GM21390 (cell line): Measurements from ENCODE around the gene SPCS2.
A peak's percentile ranks its signal among the peaks of the same experiment; 100 is the strongest.

Experiments used
- ATAC-seq: cut with Tn5 transposase; IDR thresholded peaks from one replicate; pipeline ENCODE4 v1.9.1; 2021; ENCODE audit not compliant: unreplicated experiment

SPCS2 gene

GRCh38 chr11:74948898-74949752 is at the start of gene SPCS2, which contains the start of gene XRRA1:
TSS of gene SPCS2 (plus strand) at chr11:74949266. CDS start at chr11:74949286, 20 bp downstream.
TSS of gene XRRA1 (minus strand) at chr11:74949091. CDS start at chr11:74940878, 8,213 bp downstream.
- ATAC-seq: peak; percentile 91

- ATAC-seq: no peak
Measured at GRCh38 chr11:74902342-74902741, 46.7 kb upstream of the SPCS2 start.

- no peak for ATAC-seq
Measured at GRCh38 chr11:74905326-74905725, 43.7 kb upstream of the SPCS2 start.

- no peak for ATAC-seq
Measured at GRCh38 chr11:74909385-74909784, 39.7 kb upstream of the SPCS2 start.

GRCh38 chr11:74909812-74910211 is 39.3 kb upstream of the SPCS2 start:
- no peak for ATAC-seq

GRCh38 chr11:74923125-74923524 is 25.9 kb upstream of the SPCS2 start:
- no peak for ATAC-seq

- no peak for ATAC-seq
Measured at GRCh38 chr11:74925281-74925680, 23.8 kb upstream of the SPCS2 start.

- no peak for ATAC-seq
Measured at GRCh38 chr11:74926304-74927030, 22.6 kb upstream of the SPCS2 start.

- no peak for ATAC-seq
Measured at GRCh38 chr11:74927496-74927895, 21.6 kb upstream of the SPCS2 start.

GRCh38 chr11:74929431-74930363 is 19.4 kb upstream of the SPCS2 start:
- ATAC-seq: peak; percentile 76

GRCh38 chr11:74932169-74932568 is 16.9 kb upstream of the SPCS2 start:
- ATAC-seq: no peak

- no peak for ATAC-seq
Measured at GRCh38 chr11:74932797-74933196, 16.3 kb upstream of the SPCS2 start.

GRCh38 chr11:74933765-74934164 is 15.3 kb upstream of the SPCS2 start:
- ATAC-seq: no peak

- no peak for ATAC-seq
Measured at GRCh38 chr11:74935285-74935684, 13.8 kb upstream of the SPCS2 start.

GRCh38 chr11:74936087-74936486 is 13.0 kb upstream of the SPCS2 start:
- ATAC-seq: no peak

- no peak for ATAC-seq
Measured at GRCh38 chr11:74936976-74937375, 12.1 kb upstream of the SPCS2 start.

- ATAC-seq: no peak
Measured at GRCh38 chr11:74937696-74938475, 11.2 kb upstream of the SPCS2 start.

GRCh38 chr11:74941492-74941891 is 7.6 kb upstream of the SPCS2 start:
- no peak for ATAC-seq

- ATAC-seq: no peak
Measured at GRCh38 chr11:74942073-74942759, 6.8 kb upstream of the SPCS2 start.

- no peak for ATAC-seq
Measured at GRCh38 chr11:74948546-74948897, 544 bp upstream of the SPCS2 start.
